ENCODE data around the gene SKIC8.

The SKIC8 gene

GRCh38 chr15:78291052-78291451 lies 8.4 kb downstream of the SKIC8 start:
- no peak for DNase-seq

- no peak for DNase-seq
Observed at GRCh38 chr15:78290222-78290621, 9.2 kb downstream of the SKIC8 start.

DNA sequence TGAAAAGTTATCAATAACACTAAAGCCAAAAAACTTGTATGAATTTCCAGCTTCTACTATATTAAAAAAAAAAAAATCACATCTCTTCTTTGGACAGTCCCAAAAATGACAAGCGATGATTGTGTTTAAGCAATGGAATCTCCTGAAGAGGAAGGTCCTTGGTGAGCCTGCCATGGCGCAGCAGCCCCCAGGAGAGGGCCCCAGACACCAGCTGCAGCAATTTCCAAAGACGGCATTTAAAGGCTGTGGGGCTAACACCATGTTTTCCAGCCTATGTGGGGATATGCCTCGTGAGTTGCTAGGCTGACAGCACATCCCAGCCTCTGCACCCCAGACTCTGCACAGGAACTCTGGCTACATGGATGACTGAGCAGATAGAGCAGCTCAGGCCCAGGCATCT lies 14.7 kb downstream of the SKIC8 start:
- DNase-seq, result no peak

GRCh38 chr15:78282324-78282723 lies 17.1 kb downstream of the SKIC8 start:
- DNase-seq, result no peak

DNA sequence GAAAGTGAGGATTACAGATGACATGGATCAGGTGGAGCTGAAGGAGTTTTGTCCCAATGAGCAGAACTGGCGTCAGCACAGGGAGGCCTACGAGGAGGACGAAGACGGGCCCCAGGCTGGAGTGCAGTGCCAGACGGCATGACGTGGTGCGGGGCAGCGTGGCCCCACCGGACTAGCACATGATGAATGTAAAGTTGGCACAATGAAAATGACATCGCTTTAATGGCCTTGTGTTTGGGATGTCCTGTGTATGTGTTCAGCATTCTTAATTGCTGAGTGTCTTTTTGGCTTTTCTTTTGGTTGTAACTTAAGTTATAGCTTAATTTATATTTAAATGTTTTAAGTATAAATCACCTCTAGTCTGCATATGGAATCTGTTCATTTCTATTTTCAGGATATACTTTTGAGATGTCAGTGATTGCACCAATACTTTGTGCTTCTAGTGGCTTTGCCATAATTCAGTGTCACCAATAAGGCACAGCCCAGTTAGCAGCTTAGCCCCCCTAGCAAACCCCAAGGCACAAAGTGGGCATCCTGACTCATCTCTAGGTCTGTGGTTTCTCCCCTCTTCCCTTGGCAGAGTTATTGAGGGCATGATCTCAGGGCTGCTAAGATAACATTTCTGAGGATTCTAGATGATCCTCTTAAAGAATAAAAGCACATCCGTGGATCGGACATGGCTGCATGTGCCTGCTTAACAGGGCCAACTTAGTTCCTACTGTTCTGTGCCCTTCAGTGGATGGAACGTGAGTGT lies 18.9 kb downstream of the SKIC8 start:
- DNase-seq, result no peak

DNA sequence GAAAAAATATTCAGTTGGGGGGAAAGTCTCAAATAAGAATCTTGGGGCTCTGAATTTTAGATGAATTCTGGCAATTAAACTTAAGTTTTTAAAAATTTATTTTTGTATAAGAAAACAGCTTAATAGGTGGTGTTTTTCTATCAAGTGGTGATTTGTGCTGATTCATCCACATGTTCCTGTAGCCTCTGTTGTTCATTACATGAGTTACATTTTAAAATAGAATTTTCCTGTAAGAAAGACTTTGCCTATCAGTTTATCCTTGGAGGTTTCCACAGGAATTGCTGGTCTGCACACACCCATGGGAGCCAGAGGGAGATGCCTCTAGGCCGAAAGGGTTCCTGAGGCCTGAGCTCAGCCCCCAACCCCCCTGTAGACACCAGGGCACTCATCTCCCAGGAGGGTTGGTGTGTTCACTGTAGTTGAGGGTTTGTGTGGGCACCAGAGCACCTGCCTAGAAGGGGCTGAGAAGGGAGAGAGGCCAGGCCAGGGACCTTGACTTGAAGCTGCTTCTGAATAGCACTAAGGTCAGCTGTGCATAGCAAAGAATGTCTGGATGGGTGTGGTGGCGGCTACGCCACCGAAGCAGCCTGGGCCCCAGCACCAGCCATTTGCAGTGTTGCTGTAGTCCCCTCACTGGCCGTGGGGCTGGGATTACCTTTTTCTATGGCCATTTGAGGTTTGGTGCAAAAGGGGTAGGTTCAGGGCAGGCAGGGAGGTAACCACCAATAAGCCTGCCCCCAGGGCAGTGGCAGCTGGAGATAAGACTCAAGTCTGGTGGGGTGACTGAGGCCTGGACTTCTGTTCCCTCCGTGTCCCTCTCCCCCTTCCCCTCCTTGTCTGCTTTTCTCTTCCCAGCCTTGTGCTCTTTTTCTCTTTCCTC lies 23.1 kb downstream of the SKIC8 start:
- DNase-seq, result no peak

- DNase-seq, result no peak
Observed at GRCh38 chr15:78274994-78275393, 24.4 kb downstream of the SKIC8 start.

GRCh38 chr15:78272776-78273175 lies 26.6 kb downstream of the SKIC8 start:
- no peak for DNase-seq

GRCh38 chr15:78272316-78272715 lies 27.1 kb downstream of the SKIC8 start:
- DNase-seq, result no peak

- no peak for DNase-seq
Observed at GRCh38 chr15:78266806-78267205, 32.6 kb downstream of the SKIC8 start.

GRCh38 chr15:78266229-78266628 lies 33.2 kb downstream of the SKIC8 start:
- no peak for DNase-seq

GRCh38 chr15:78265752-78266224 lies 33.6 kb downstream of the SKIC8 start:
- DNase-seq, result no peak

DNA sequence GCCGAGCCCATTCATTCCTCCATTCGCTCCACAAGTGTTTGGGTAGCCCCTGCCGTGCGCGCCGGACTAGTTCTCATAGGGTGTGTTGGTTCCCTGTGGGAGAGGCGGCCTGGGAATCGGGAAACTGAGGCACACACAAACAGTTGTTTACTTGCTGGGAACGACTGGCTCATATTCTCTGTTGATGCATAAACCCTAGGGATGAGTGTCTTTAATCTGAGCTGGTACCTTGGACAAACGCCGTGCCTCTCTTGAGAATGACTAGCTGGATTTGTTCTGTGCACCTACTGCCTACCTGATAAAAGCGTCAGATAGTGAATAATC lies 34.3 kb downstream of the SKIC8 start:
- no peak for DNase-seq

- DNase-seq, result no peak
Observed at GRCh38 chr15:78264304-78265136, 34.9 kb downstream of the SKIC8 start, which contains the start of gene DNAJA4. Gene DNAJA4 (plus strand): TSS chr15:78264562. CDS start chr15:78264764, 202 bp downstream.

- DNase-seq, result no peak
Observed at GRCh38 chr15:78263907-78264303, 35.5 kb downstream of the SKIC8 start.

DNA sequence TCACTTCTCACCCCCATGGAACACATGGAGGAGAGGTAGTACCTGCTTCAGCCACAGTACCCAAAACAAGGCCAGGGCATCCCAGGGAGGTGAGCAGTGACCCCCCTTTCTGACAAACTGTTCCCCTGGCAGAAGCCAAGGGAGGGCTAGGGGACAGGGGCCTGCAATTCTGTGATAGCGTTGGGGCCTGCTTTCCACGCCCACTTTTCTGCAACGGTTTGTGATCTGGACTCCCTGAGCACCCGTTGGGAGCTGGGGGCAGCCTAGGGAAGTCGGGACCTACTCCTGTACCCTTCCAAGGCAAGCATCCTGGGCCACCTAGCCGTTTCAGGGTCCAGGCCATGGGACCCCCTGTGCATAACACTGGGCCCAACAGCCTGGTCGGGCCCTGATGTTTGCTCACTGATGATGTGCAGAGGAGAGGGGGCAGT lies 36.0 kb downstream of the SKIC8 start:
- DNase-seq, result no peak

DNA sequence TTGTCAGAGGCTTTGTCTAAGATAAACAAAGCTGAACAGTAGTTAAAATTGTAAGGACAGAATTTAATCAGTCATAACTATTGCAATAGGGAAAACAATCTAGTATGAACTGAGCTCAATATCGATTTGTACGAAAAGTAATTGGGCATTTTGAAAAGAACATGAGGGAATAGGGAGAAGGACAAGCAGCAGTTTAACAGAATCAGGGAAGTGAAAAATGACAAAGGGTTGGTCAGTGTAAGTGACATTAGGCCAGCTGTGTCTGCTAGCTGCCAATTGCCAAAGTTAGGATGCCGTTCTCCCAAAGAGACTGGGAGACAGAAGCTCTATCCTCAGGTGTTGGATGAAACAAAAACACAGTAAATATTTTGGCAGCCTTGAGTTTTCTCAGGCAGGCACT lies 38.3 kb downstream of the SKIC8 start:
- no peak for DNase-seq

DNA sequence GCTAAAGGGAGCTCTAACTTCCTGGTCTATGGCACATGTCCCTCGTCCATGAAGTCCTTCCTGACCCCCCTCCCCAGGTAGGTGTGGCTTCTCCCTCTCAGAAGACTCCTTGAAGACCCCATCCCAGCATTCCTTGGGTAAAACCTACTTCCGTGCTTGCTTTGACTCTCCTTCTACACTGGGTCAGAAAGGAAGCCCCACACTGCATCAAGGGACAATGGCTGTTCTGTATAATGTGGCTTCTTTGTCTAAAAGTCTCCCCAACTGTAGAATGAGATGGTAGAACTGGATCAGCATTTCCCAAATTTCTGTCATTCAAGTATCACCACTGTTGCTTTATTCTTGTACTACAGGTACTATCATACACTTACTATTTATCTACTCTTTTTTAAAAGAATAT lies 38.9 kb downstream of the SKIC8 start:
- DNase-seq, result no peak

- no peak for DNase-seq
Observed at GRCh38 chr15:78259232-78259631, 40.2 kb downstream of the SKIC8 start.

DNA sequence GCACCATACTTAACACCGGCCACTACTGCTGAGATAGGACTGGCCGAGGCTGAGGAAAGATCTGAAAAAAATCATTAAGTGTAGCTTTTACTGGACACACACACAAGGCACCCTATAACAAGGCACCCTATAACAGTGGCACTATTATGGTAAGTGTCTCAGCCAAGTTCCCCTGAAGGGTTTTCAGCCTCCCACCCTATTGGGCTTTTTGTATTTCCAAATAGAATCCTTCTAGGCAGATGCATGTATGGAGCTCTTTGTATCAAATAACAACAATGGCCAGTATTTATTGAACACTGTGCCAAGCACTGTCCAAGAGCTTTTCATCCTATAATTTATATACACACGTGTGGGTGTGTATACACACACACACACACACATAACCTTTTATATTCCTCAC lies 41.7 kb downstream of the SKIC8 start:
- no peak for DNase-seq

GRCh38 chr15:78256044-78256437 lies 43.4 kb downstream of the SKIC8 start:
- DNase-seq, result no peak

- DNase-seq, result no peak
Observed at GRCh38 chr15:78255421-78256043, 43.9 kb downstream of the SKIC8 start.

- no peak for DNase-seq
Observed at GRCh38 chr15:78251136-78251535, 48.3 kb downstream of the SKIC8 start.
